ENCODE measurements around the gene OR51F2.

The OR51F2 gene, protein sequence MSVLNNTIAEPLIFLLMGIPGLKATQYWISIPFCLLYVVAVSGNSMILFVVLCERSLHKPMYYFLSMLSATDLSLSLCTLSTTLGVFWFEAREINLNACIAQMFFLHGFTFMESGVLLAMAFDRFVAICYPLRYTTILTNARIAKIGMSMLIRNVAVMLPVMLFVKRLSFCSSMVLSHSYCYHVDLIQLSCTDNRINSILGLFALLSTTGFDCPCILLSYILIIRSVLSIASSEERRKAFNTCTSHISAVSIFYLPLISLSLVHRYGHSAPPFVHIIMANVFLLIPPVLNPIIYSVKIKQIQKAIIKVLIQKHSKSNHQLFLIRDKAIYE

GRCh38 chr11:4821021-4821420, at the start of gene OR51F2:
Gene OR51F2, plus strand, starts transcription at chr11:4821321. Its CDS starts 101 bp downstream, at chr11:4821422.
- no peak for TF ChIP-seq GATA2 (IDR thresholded peaks at IDR 0.05; ENCODE audit: low read depth, low read length)
- TF ChIP-seq GATA3 (IDR thresholded peaks at IDR 0.05; ENCODE audit: low read depth, low read length) = no peak

- TF ChIP-seq GATA2 (IDR thresholded peaks at IDR 0.05; ENCODE audit: low read depth, low read length) = no peak
- no peak for TF ChIP-seq GATA3 (IDR thresholded peaks at IDR 0.05; ENCODE audit: low read depth, low read length)
These were observed 38.7 kb upstream of the OR51F2 start for GRCh38 chr11:4782454-4782853.

GRCh38 chr11:4797206-4797605, 23.9 kb upstream of the OR51F2 start:
- TF ChIP-seq GATA3 (IDR thresholded peaks at IDR 0.05; ENCODE audit: low read depth, low read length) (no peak), GATA2 (IDR thresholded peaks at IDR 0.05; ENCODE audit: low read depth, low read length) (no peak)

DNA sequence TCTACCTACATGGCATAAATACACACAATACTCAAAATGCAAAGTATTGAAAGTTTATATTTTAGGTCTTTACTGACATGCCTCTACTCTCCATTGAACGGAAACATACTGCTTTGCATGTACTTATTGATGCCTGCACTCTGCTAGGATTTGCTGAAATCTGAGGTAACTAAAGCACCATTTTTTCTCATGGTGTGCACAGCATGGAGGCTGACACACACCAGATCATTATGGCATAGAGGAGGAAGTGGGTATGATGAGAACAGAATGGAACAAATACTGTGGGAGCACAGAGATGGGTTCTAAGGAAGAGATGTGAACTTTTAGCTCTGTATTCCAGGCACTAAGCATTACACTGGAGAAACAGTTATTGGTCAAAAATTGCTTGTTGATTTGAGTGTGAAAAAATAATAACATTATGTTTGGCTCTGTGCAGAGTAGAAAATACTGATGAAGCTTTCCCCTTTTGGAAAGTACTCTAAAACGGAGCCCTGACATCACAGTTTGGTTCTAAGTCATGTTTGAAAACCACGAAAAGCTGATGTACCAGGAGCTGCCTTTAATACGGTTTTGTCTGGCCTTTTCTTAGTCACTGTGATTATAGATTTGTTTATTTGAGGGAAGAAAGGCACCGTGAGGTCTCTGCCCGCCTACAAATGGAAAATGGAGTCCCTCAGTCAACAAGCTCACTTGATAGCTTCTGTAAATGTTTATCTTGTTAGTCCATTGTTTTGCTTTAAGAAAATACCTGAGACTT, 22.5 kb upstream of the OR51F2 start:
- TF ChIP-seq GATA2 (IDR thresholded peaks at IDR 0.05; ENCODE audit: low read depth, low read length) (no peak), GATA3 (IDR thresholded peaks at IDR 0.05; ENCODE audit: low read depth, low read length) (no peak)

GRCh38 chr11:4804280-4804679, 16.8 kb upstream of the OR51F2 start, which contains the start of gene OR52R1:
Gene OR52R1, minus strand, starts transcription at chr11:4804380. Its CDS starts 0 bp downstream, at chr11:4804380.
- TF ChIP-seq GATA2 (IDR thresholded peaks at IDR 0.05; ENCODE audit: low read depth, low read length) (no peak), GATA3 (IDR thresholded peaks at IDR 0.05; ENCODE audit: low read depth, low read length) (no peak)

DNA sequence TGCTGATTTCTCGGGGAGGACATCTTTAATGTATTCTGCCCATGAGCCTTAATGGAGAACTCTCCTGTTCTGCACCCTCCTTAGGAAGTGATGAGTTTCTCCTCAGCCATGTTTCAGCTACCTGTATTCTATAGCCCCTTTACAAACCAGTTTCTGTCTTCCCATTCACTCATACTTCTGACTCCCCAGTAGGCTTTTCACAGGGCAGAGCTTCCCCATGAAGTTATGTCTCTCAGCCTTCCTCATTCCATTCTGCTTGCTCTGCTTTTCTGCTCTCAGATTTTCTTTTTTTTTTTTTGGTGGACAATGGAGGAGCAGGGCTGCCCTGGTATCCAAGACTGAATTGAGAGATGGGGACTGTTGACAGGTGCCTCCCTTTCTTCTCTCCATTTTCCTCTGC, 12.6 kb upstream of the OR51F2 start:
- TF ChIP-seq GATA2 (IDR thresholded peaks at IDR 0.05; ENCODE audit: low read depth, low read length) (no peak), GATA3 (IDR thresholded peaks at IDR 0.05; ENCODE audit: low read depth, low read length) (no peak)

GRCh38 chr11:4809246-4809645, 11.9 kb upstream of the OR51F2 start:
- TF ChIP-seq GATA2 (IDR thresholded peaks at IDR 0.05; ENCODE audit: low read depth, low read length) = no peak
- TF ChIP-seq GATA3 (IDR thresholded peaks at IDR 0.05; ENCODE audit: low read depth, low read length) = no peak

DNA sequence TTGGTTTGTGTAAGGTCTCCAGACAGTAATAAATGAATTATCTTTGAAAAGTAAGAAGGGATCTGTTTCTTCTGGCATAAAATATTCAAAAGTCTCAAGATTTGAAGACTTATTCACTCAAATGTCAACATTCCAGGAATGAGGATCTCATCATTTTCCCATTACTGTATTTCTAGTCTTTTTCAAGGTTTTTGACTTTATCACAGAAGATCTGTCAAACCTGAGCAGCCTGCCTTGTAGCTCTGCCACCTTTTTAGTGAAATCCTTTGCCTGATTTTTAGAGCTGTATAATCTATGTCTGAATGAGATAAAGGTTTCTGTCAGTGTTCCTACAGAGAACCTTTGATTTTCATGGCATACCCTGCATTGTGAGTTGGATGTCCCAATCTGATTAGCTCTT, 4.0 kb downstream of the OR51F2 start:
- TF ChIP-seq GATA3 (IDR thresholded peaks at IDR 0.05; ENCODE audit: low read depth, low read length) (no peak), GATA2 (IDR thresholded peaks at IDR 0.05; ENCODE audit: low read depth, low read length) (no peak)

- TF ChIP-seq GATA2 (IDR thresholded peaks at IDR 0.05; ENCODE audit: low read depth, low read length) (no peak), GATA3 (IDR thresholded peaks at IDR 0.05; ENCODE audit: low read depth, low read length) (no peak)
These were observed 5.3 kb downstream of the OR51F2 start for GRCh38 chr11:4826425-4826824.

- TF ChIP-seq GATA3 (IDR thresholded peaks at IDR 0.05; ENCODE audit: low read depth, low read length) (no peak), GATA2 (IDR thresholded peaks at IDR 0.05; ENCODE audit: low read depth, low read length) (no peak)
These were observed 9.2 kb downstream of the OR51F2 start for GRCh38 chr11:4830346-4830745.

DNA sequence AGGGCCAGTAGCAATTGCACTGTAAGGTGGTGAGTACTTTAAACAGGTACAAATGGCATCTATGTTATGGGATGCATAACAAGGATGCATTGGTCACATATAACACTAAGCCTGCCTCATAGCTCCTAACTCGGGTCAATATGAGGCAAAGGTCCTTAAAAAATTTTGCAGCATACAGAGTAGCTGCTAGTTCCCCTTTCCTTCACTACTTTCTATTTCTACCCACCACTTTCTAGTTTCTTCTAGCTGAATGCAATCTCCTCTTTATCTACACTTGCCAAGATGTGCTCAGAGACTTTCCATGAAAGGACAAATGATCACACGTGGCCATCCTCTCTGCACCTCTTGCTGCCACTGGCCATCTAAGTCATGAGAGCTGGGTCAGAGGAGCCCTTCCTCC, 9.8 kb downstream of the OR51F2 start:
- TF ChIP-seq GATA3 (IDR thresholded peaks at IDR 0.05; ENCODE audit: low read depth, low read length) (no peak), GATA2 (IDR thresholded peaks at IDR 0.05; ENCODE audit: low read depth, low read length) (no peak)

GRCh38 chr11:4839851-4840549, 18.9 kb downstream of the OR51F2 start:
- no peak for TF ChIP-seq GATA3 (IDR thresholded peaks at IDR 0.05; ENCODE audit: low read depth, low read length)
- TF ChIP-seq GATA2 (IDR thresholded peaks at IDR 0.05; ENCODE audit: low read depth, low read length) = no peak

DNA sequence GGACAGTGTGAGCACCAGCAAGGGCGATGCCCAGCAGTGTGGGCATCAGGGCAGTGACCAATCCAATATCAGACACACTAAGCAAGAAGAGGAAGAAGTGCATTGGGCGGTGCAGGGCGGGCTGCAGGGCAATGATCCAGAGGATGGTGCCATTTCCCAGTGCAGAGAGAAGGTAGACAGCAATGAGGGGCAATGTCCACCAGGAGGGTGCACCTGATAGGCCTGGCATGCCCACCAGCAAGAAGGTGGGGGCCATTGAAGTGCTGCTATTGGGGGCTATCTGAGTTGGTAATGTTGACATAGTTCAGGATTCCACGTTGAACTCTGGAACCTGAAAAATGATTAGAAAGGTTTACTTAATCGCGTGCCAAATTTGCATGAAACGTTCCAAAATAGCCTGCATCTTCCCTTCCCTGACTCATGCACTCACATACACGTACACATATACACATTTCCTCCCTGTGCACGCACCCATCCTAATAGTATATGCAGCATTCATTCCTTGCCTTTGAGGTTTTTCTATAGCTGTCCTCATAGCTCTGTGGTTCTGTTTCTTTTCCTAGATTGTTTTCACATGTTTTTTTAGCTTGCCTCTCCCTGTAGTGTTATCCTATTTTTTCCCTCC, 27.9 kb downstream of the OR51F2 start, which contains the start of gene OR51S1:
Gene OR51S1 (minus strand): TSS at position 301 of the 625 bp plus-strand sequence. CDS start 0 bp downstream, at position 301.
- TF ChIP-seq GATA3 (IDR thresholded peaks at IDR 0.05; ENCODE audit: low read depth, low read length) (no peak), GATA2 (IDR thresholded peaks at IDR 0.05; ENCODE audit: low read depth, low read length) (no peak)

DNA sequence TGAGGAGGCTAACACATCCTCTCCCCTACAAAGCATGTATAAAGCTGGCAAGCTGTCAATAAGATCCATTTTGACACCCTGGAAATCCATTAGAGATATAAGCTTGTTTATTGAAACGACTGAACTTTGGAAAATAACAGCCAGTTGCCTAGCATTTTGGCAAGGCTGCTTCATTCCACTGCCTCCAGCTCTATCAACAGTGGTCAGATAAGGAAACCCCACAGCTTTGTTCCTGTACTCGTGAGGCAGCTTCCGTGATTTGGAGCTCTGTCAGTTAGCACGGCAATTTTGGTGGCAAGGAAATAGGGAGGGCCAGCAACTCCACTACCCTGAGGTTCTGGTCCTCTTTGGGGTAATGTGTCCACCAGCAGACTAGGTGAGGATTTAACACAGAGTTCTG, 29.9 kb downstream of the OR51F2 start:
- no peak for TF ChIP-seq GATA2 (IDR thresholded peaks at IDR 0.05; ENCODE audit: low read depth, low read length)
- TF ChIP-seq GATA3 (IDR thresholded peaks at IDR 0.05; ENCODE audit: low read depth, low read length) = no peak

Measured in SH-SY5Y (cell line).